Skeletal muscle satellite cell (primary cell): ENCODE data around the gene COL8A1.
A peak's percentile ranks its signal among the peaks of the same experiment; 100 is the strongest.

Experiments used
- H3K27me3 ChIP-seq: 2 replicates; pipeline ENCODE4 v1.7.0; 2013; ENCODE audit warnings: low read length; ENCODE audit not compliant: control insufficient read depth, insufficient read depth
- H3K36me3 ChIP-seq: 2 replicates; pipeline ENCODE4 v1.7.0; 2013; ENCODE audit warnings: mild to moderate bottlenecking, control low read depth, low read length; ENCODE audit not compliant: insufficient read depth
- H3K4me1 ChIP-seq: 2 replicates; pipeline ENCODE4 v1.7.0; 2013; ENCODE audit warnings: low read length; ENCODE audit not compliant: control insufficient read depth, insufficient read depth
- H3K4me2 ChIP-seq: 2 replicates; pipeline ENCODE4 v1.7.0; 2013; ENCODE audit warnings: mild to moderate bottlenecking, low read length
- H3K4me3 ChIP-seq: 2 replicates; pipeline ENCODE4 v1.7.0; 2013; ENCODE audit warnings: low read length
- H3K9ac ChIP-seq: 2 replicates; pipeline ENCODE4 v1.7.0; 2013; ENCODE audit warnings: mild to moderate bottlenecking, low read depth, low read length, moderate library complexity
- H3K9me3 ChIP-seq: replicated peaks from 2 replicates; pipeline ENCODE4 v1.7.0; 2013; ENCODE audit warnings: mild to moderate bottlenecking, control low read depth, low read length

Gene COL8A1

GRCh38 chr3:99809565-99809964, 171.2 kb downstream of the COL8A1 start:
- Histone ChIP-seq H3K4me1 (no peaks in the 10 kb centered on the region), H3K4me2 (no peak overlapping the region), H3K4me3 (no peak overlapping the region), H3K27me3 (no peaks in the 10 kb centered on the region), H3K9me3 (peaks cover 6% of the 10 kb centered on the region), H3K36me3 (no peaks in the 10 kb centered on the region), H3K9ac (no peak overlapping the region)

GRCh38 chr3:99810403-99810802, 172.0 kb downstream of the COL8A1 start:
- Histone ChIP-seq H3K4me3 (no peak overlapping the region), H3K27me3 (no peaks in the 10 kb centered on the region), H3K36me3 (no peaks in the 10 kb centered on the region), H3K4me2 (no peak overlapping the region), H3K9me3 (no peaks in the 10 kb centered on the region), H3K9ac (no peak overlapping the region), H3K4me1 (no peaks in the 10 kb centered on the region)

GRCh38 chr3:99817047-99817436, 178.6 kb downstream of the COL8A1 start:
- H3K4me2 ChIP-seq = peak overlapping the region; percentile 83
- H3K9ac ChIP-seq = peak overlapping the region; percentile 86
- no peaks in the 10 kb centered on the region for H3K27me3 ChIP-seq
- no peaks in the 10 kb centered on the region for H3K36me3 ChIP-seq
- H3K4me3 ChIP-seq = peak overlapping the region; percentile 83
- H3K4me1 ChIP-seq = peaks cover 16% of the 10 kb centered on the region
- no peaks in the 10 kb centered on the region for H3K9me3 ChIP-seq

GRCh38 chr3:99817437-99818240, 179.2 kb downstream of the COL8A1 start, which contains the start of gene CMSS1:
Gene CMSS1 (plus strand): TSS chr3:99817862.
- Histone ChIP-seq H3K9ac (peak within 1 kb of the TSS; percentile 86), H3K27me3 (no peaks in the 10 kb centered on the region), H3K4me1 (peaks cover 16% of the 10 kb centered on the region), H3K9me3 (no peaks in the 10 kb centered on the region), H3K36me3 (no peaks in the 10 kb centered on the region), H3K4me3 (peak within 1 kb of the TSS; percentile 83), H3K4me2 (peak within 1 kb of the TSS; percentile 83)

- H3K9ac ChIP-seq = peak overlapping the region; percentile 86
- H3K9me3 ChIP-seq = no peaks in the 10 kb centered on the region
- no peaks in the 10 kb centered on the region for H3K36me3 ChIP-seq
- peak overlapping the region; percentile 83 for H3K4me3 ChIP-seq
- H3K4me2 ChIP-seq = peak overlapping the region; percentile 83
- no peaks in the 10 kb centered on the region for H3K27me3 ChIP-seq
- H3K4me1 ChIP-seq = peaks cover 19% of the 10 kb centered on the region
These were observed 180.4 kb downstream of the COL8A1 start for GRCh38 chr3:99818818-99819217.

- H3K9ac ChIP-seq = no peak overlapping the region
- no peak overlapping the region for H3K4me2 ChIP-seq
- H3K9me3 ChIP-seq = no peaks in the 10 kb centered on the region
- peaks cover 16% of the 10 kb centered on the region for H3K4me1 ChIP-seq
- no peaks in the 10 kb centered on the region for H3K27me3 ChIP-seq
- H3K36me3 ChIP-seq = no peaks in the 10 kb centered on the region
- no peak overlapping the region for H3K4me3 ChIP-seq
These were observed 185.6 kb downstream of the COL8A1 start for GRCh38 chr3:99823723-99824711.

- no peak overlapping the region for H3K4me3 ChIP-seq
- no peaks in the 10 kb centered on the region for H3K9me3 ChIP-seq
- H3K4me1 ChIP-seq = peaks cover 14% of the 10 kb centered on the region
- no peaks in the 10 kb centered on the region for H3K36me3 ChIP-seq
- H3K4me2 ChIP-seq = peak overlapping the region; percentile 71
- no peak overlapping the region for H3K9ac ChIP-seq
- no peaks in the 10 kb centered on the region for H3K27me3 ChIP-seq
These were observed 186.7 kb downstream of the COL8A1 start for GRCh38 chr3:99825004-99825640.

GRCh38 chr3:99829844-99830243, 191.4 kb downstream of the COL8A1 start:
- Histone ChIP-seq H3K4me3 (no peak overlapping the region), H3K36me3 (no peaks in the 10 kb centered on the region), H3K9ac (no peak overlapping the region), H3K4me1 (peaks cover 17% of the 10 kb centered on the region), H3K4me2 (no peak overlapping the region), H3K27me3 (no peaks in the 10 kb centered on the region), H3K9me3 (no peaks in the 10 kb centered on the region)

- H3K4me2 ChIP-seq = no peak overlapping the region
- H3K36me3 ChIP-seq = no peaks in the 10 kb centered on the region
- H3K9me3 ChIP-seq = no peaks in the 10 kb centered on the region
- peaks cover 9% of the 10 kb centered on the region for H3K4me1 ChIP-seq
- no peak overlapping the region for H3K4me3 ChIP-seq
- H3K9ac ChIP-seq = no peak overlapping the region
- no peaks in the 10 kb centered on the region for H3K27me3 ChIP-seq
These were observed 195.3 kb downstream of the COL8A1 start for GRCh38 chr3:99833617-99834205.

GRCh38 chr3:99834211-99834957, 196.0 kb downstream of the COL8A1 start:
- H3K9ac ChIP-seq = no peak overlapping the region
- H3K27me3 ChIP-seq = no peaks in the 10 kb centered on the region
- H3K9me3 ChIP-seq = no peaks in the 10 kb centered on the region
- peaks cover 9% of the 10 kb centered on the region for H3K4me1 ChIP-seq
- no peak overlapping the region for H3K4me3 ChIP-seq
- H3K36me3 ChIP-seq = no peaks in the 10 kb centered on the region
- H3K4me2 ChIP-seq = no peak overlapping the region
